Thyroid gland (tissue), 4 donors: Measurements from ENCODE around the gene LRP1. TPM values are rescaled to one million over a fixed set of nuclear protein-coding genes. Genes with fewer than 3 reads are reported as not detected.

Source experiments
- DNase-seq, 2 donors: peaks; one replicate each; pipeline ENCODE4 v3.0.0-alpha.2; 2019
- H3K27ac ChIP-seq, 3 donors: fragments of 200-600 bp; sonication (generic); 1 replicate in 2 of 3; 2 replicates in 1 of 3; pipeline ENCODE4 v1.5.1; 2016 to 2019; ENCODE audit warnings: mild to moderate bottlenecking in 1 of 3, moderate library complexity in 1 of 3
- H3K27me3 ChIP-seq: fragments of 200-600 bp; sonication (generic); one replicate; pipeline ENCODE4 v1.5.1; 2019
- H3K36me3 ChIP-seq, 2 donors: fragments of 200-600 bp; sonication (generic); one replicate each; pipeline ENCODE4 v1.5.1; 2016 to 2019
- H3K4me1 ChIP-seq, 2 donors: fragments of 200-600 bp; sonication (generic); one replicate each; pipeline ENCODE4 v1.5.1; 2017 to 2019
- H3K4me3 ChIP-seq, 3 donors: fragments of 200-600 bp; sonication (generic); replicated peaks in 1 of 3; 1 replicate in 2 of 3; 2 replicates in 1 of 3; pipeline ENCODE4 v1.5.1; 2016; ENCODE audit warnings: mild to moderate bottlenecking in 1 of 3
- H3K9me3 ChIP-seq: fragments of 200-600 bp; sonication (generic); one replicate; pipeline ENCODE4 v1.5.1; 2017
- POLR2A ChIP-seq, 2 donors: fragments of 450-650 bp; IDR thresholded peaks; one replicate each; pipeline ENCODE4 v1.6.1; 2017; ENCODE audit warnings: antibody characterized with exemption in 2 of 2, mild to moderate bottlenecking in 2 of 2, moderate library complexity in 1 of 2
- WGBS, 2 donors: methylation state at CpG; one replicate each; pipeline ENCODE4 v1.1.5; 2017; 5-methylcytosine and 5-hydroxymethylcytosine counted together
- intact Hi-C: fragments of 100-400 bp; cut with DNase I; formaldehyde crosslinking; loops from one replicate; pipeline ENCODE4 v1.15.1; 2023
- total RNA-seq, 4 donors: library from RNA; depleted of rRNA; stranded (reverse); fragments of >200 nt; gene quantifications; one replicate each; pipeline ENCODE4 v1.2.3, GENCODE V29; 2016
- TF ChIP-seq, protein P1 (sequence below), 6 experiments: fragments of 200-600 bp in 3 of 6; fragments of 450-650 bp in 3 of 6; sonication (generic) in 3 of 6; IDR thresholded peaks; one replicate each; pipeline ENCODE4 v1.5.1; 2016 to 2019; ENCODE audit warnings: antibody characterized with exemption in 6 of 6, mild to moderate bottlenecking in 2 of 6, inconsistent platforms in 1 of 6, moderate library complexity in 1 of 6

Gene LRP1
- total RNA-seq, 4 donors from 2014 or later: 98.5 to 161 (median 118) TPM

DNA sequence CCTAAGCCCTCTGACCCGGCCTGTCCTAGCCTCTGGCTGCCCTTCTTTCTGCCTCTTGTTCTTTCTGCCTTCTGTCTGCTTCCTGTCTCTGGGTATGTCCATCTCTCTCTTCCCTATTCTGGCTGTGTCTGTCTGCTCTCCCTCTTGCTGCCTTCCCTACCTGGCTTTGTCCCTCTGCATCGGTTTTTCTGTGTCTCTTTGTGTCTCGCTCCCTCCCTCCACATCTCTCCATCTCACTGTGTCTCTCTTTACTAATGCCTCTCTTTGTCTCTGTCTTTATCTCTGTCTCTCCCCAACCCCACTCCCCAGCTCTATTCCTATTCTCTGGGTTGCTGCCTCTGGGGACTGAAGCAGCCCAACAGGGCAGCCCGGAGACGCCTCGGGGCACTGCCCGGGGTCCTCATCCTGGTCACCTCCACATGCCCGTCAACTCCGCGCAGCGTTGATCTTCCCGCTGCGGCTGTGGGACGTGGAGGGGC, 111.3 kb downstream of the LRP1 start:
- H3K27ac ChIP-seq: no peak overlapping the region
- WGBS, 2 donors: 2 to 4% methylated on average over 13 to 14 of the region's 14 CpGs
- H3K9me3 ChIP-seq: no peaks in the 10 kb centered on the region
- no peak for DNase-seq
- TF ChIP-seq POLR2A (IDR thresholded peaks at IDR 0.05): no peak
- TF ChIP-seq, protein P1, sequence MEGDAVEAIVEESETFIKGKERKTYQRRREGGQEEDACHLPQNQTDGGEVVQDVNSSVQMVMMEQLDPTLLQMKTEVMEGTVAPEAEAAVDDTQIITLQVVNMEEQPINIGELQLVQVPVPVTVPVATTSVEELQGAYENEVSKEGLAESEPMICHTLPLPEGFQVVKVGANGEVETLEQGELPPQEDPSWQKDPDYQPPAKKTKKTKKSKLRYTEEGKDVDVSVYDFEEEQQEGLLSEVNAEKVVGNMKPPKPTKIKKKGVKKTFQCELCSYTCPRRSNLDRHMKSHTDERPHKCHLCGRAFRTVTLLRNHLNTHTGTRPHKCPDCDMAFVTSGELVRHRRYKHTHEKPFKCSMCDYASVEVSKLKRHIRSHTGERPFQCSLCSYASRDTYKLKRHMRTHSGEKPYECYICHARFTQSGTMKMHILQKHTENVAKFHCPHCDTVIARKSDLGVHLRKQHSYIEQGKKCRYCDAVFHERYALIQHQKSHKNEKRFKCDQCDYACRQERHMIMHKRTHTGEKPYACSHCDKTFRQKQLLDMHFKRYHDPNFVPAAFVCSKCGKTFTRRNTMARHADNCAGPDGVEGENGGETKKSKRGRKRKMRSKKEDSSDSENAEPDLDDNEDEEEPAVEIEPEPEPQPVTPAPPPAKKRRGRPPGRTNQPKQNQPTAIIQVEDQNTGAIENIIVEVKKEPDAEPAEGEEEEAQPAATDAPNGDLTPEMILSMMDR (IDR thresholded peaks at IDR 0.05): no peak
- H3K36me3 ChIP-seq: no peaks in the 10 kb centered on the region
- peaks cover 31 to 60% of the 10 kb centered on the region in 2 donors for H3K4me1 ChIP-seq
- H3K27me3 ChIP-seq: peaks cover 35% of the 10 kb centered on the region
- peak overlapping the region in 2 of 3 donors; percentile 31 to 40 for H3K4me3 ChIP-seq
- intact Hi-C loops: no loop called here

GRCh38 chr12:57240066-57240921, 112.0 kb downstream of the LRP1 start:
- Histone ChIP-seq H3K36me3 (no peaks in the 10 kb centered on the region), H3K9me3 (no peaks in the 10 kb centered on the region), H3K27ac (no peak overlapping the region), H3K4me1 (peaks cover 31 to 60% of the 10 kb centered on the region in 2 donors), H3K27me3 (peaks cover 35% of the 10 kb centered on the region), H3K4me3 (peak overlapping the region in 2 of 3 donors; percentile 31 to 40)
- intact Hi-C loops: no loop called here
- no peak for TF ChIP-seq POLR2A (IDR thresholded peaks at IDR 0.05)
- TF ChIP-seq, protein P1 (IDR thresholded peaks at IDR 0.05): peak in 1 of 6 experiments; percentile 7
- peak; percentile 38 to 50 for DNase-seq
- WGBS, 2 donors: 1% methylated on average over 45 of the region's 72 CpGs

GRCh38 chr12:57240926-57241401, 112.7 kb downstream of the LRP1 start:
- Histone ChIP-seq H3K36me3 (no peaks in the 10 kb centered on the region), H3K27ac (no peak overlapping the region), H3K4me3 (no peak overlapping the region), H3K27me3 (peaks cover 35% of the 10 kb centered on the region), H3K9me3 (no peaks in the 10 kb centered on the region), H3K4me1 (peaks cover 31 to 60% of the 10 kb centered on the region in 2 donors)
- TF ChIP-seq POLR2A (IDR thresholded peaks at IDR 0.05): no peak
- TF ChIP-seq, protein P1 (IDR thresholded peaks at IDR 0.05): no peak
- no peak for DNase-seq
- intact Hi-C loops: no loop called here
- WGBS, 2 donors: 13 to 31% methylated on average over 13 of the region's 19 CpGs

DNA sequence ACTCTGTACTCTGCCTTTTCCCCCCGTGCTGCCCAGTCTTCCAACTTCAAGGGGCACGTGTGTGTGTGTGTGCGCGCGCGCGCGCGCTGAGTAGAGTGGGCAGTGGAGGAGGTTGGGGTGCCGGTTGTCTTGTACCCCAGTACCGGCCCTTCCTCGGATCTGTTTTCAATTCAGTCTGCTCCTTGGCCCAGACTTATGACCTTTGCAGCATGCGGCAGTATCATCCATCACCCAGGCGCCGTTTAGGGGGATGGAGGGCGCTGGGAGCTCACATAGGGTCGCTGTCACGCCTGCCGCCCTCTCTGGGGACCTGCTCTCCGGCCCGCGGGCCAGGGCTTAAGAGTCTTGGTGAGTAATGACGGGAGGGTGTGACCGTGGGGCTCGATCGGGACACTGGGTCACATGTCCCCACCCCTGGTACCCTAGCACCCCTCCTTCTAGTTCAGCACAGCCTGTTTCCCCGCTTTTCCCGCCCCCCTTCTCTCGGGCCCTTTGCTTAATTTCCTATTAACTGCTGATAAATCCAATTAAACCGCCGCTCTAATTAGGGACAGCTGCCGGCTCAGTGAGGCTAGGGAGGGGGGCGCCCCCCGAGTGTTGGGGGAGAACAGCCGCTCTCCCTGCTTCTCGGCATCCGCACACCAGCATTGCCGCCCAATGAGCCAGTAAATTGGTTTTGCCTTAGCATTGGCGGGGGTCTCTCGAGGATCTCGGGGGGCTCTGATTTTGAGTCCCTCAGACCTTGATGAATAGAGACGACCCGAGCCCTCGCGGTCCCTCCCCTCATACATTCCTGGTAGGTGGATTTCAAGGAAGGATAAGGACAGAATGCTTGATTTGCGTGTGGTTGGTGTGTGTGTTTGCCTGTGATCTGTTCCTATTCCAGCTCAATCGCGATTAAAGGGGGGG, 113.4 kb downstream of the LRP1 start:
- Histone ChIP-seq H3K4me1 (peaks cover 31 to 60% of the 10 kb centered on the region in 2 donors), H3K9me3 (no peaks in the 10 kb centered on the region), H3K27me3 (peaks cover 35% of the 10 kb centered on the region), H3K4me3 (no peak overlapping the region), H3K36me3 (no peaks in the 10 kb centered on the region), H3K27ac (no peak overlapping the region)
- WGBS, 2 donors: 8 to 12% methylated on average over 35 to 46 of the region's 48 CpGs
- TF ChIP-seq POLR2A (IDR thresholded peaks at IDR 0.05): no peak
- TF ChIP-seq, protein P1 (IDR thresholded peaks at IDR 0.05): no peak
- DNase-seq: no peak
- intact Hi-C loops: no loop called here
